ENCODE data around the gene ARL6IP6. TPM values are rescaled to one million over a fixed set of nuclear protein-coding genes. Genes with fewer than 3 reads are reported as not detected.
"Not testable (repeated sequence)": the region's sequence is repeated elsewhere in the genome, so short reads cannot be mapped to it uniquely, and the experiment has no call there.

ARL6IP6 gene
- total RNA-seq, 1 donor from 2014 or later = 5.5 TPM

DNA sequence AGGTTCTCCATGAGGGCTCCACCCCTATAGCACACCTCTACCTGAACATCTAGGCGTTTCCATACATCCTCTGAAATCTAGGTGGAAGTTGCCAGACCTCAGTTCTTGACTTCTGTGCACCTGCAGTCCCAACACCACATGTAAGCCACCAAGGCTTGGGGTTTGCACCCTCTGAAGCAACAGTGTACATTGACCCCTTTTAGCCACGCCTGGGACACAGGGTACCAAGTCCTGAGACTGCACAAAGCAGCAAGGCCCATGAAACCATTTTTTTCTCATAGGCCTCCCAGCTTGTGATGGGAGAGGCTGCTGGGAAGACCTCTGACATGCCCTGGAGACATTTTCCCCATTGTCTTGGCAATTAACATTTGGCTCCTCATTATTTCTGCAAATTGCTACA lies 20.0 kb downstream of the ARL6IP6 start:
- no peaks in the 10 kb centered on the region for H3K4me1 ChIP-seq
- peaks cover 16% of the 10 kb centered on the region for H3K36me3 ChIP-seq
- H3K27ac ChIP-seq (replicated peaks) = no peak overlapping the region
- no peak overlapping the region for H3K4me3 ChIP-seq
- no peaks in the 10 kb centered on the region for H3K9me3 ChIP-seq (replicated peaks)
- intact Hi-C loops (cut with micrococcal nuclease) = no loop called here
- H3K27me3 ChIP-seq (ENCODE audit: low read depth) = no peaks in the 10 kb centered on the region
- no peak for DNase-seq
- TF ChIP-seq, protein P1, sequence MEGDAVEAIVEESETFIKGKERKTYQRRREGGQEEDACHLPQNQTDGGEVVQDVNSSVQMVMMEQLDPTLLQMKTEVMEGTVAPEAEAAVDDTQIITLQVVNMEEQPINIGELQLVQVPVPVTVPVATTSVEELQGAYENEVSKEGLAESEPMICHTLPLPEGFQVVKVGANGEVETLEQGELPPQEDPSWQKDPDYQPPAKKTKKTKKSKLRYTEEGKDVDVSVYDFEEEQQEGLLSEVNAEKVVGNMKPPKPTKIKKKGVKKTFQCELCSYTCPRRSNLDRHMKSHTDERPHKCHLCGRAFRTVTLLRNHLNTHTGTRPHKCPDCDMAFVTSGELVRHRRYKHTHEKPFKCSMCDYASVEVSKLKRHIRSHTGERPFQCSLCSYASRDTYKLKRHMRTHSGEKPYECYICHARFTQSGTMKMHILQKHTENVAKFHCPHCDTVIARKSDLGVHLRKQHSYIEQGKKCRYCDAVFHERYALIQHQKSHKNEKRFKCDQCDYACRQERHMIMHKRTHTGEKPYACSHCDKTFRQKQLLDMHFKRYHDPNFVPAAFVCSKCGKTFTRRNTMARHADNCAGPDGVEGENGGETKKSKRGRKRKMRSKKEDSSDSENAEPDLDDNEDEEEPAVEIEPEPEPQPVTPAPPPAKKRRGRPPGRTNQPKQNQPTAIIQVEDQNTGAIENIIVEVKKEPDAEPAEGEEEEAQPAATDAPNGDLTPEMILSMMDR (IDR thresholded peaks at IDR 0.05; ENCODE audit: borderline replicate concordance) = no peak

DNA sequence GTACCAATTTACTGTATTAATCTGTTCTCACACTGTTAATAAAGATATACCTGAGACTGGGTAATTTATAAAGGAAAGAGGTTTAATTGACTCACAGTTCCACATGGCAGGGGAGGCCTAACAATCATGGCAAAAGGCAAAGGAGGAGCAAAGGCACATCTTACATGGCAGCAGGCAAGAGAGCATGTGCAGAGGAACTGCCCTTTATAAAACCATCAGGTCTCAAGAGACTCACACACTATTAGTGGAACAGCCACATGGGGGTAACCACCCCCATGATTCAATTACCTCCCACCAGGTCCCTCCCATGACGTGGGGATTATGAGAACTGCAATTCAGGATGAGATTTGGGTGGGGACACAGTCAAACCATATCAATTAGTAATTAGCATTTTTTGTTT lies 21.3 kb downstream of the ARL6IP6 start:
- H3K27me3 ChIP-seq (ENCODE audit: low read depth); intact Hi-C loops (cut with micrococcal nuclease); H3K27ac ChIP-seq (replicated peaks); H3K4me1 ChIP-seq; DNase-seq; H3K4me3 ChIP-seq; H3K9me3 ChIP-seq (replicated peaks): not testable (repeated sequence)
- H3K36me3 ChIP-seq = peaks cover 16% of the 10 kb centered on the region

DNA sequence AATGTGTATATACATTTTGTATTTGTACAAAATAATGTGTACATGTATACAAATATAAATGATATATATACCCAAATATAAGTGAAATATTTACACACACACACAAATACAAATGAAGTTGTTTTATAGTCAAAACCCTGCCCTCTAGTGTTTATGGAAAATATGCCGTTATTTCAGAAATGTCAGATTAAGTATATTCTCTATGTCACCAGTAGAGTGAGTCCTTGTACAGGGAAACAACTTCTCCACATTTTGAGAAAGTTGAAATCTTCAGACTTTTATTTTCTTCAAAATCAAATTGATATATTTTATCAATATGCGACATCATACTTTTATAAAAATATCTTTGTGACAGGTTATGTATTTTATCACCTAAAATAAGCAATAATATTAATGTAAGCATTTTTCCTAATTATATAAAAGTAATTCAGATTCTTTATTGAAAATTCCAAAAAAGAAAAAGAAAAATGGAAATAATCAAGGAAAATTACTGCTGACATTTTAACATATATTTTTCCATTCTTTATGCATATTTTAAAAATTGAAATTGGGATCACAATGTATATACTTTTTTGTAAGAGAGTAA lies 22.4 kb downstream of the ARL6IP6 start:
- no peak overlapping the region for H3K4me3 ChIP-seq
- H3K4me1 ChIP-seq = no peaks in the 10 kb centered on the region
- no peaks in the 10 kb centered on the region for H3K27me3 ChIP-seq (ENCODE audit: low read depth)
- peaks cover 16% of the 10 kb centered on the region for H3K36me3 ChIP-seq
- H3K9me3 ChIP-seq (replicated peaks) = no peaks in the 10 kb centered on the region
- TF ChIP-seq, protein P1 (IDR thresholded peaks at IDR 0.05; ENCODE audit: borderline replicate concordance) = peak; percentile 75
- no peak for DNase-seq
- no peak overlapping the region for H3K27ac ChIP-seq (replicated peaks)
- intact Hi-C loops (cut with micrococcal nuclease) = no loop called here

DNA sequence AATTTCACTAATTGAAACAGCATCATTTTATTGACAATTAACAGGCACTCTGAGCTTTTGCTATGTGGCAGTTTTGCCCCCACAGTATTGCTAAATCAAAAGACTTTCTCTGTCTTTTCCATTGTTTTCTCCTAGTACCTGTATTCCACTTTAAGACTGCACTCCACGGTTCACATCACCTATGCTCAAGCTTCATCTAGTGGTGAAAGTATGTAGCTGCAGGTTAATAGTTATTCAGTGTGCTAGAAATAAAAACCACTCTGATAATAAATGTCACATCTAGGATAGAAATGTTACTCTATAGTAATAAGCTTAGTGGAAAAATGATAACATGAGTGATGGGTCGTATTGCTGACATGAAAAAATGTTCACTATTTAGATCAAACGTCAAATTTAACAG lies 24.6 kb downstream of the ARL6IP6 start:
- intact Hi-C loops (cut with micrococcal nuclease) = no loop called here
- TF ChIP-seq, protein P1 (IDR thresholded peaks at IDR 0.05; ENCODE audit: borderline replicate concordance) = peak; percentile 56
- Histone ChIP-seq H3K4me1 (no peaks in the 10 kb centered on the region), H3K27me3 (ENCODE audit: low read depth) (no peaks in the 10 kb centered on the region), H3K27ac (replicated peaks) (no peak overlapping the region), H3K36me3 (peaks cover 10% of the 10 kb centered on the region), H3K4me3 (no peak overlapping the region), H3K9me3 (replicated peaks) (no peaks in the 10 kb centered on the region)
- no peak for DNase-seq

DNA sequence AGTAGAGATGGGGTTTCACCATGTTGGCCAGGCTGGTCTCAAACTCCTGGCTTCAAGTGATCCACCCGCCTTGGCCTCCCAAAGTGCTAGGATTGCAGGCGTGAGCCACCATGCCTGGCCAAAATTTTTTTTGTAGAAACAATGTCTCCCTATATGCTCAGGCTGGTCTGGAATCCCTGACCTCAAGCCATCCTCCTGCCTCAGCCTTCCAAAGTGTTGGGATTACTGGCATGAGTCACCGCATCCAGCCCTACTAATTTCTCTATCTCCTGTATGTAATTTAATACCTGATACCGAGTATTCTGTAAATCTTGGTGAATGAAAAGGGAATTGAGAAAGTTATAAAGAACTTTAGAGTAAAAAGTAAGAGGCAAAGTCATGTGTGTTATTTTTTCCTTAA lies 29.3 kb downstream of the ARL6IP6 start:
- DNase-seq; H3K9me3 ChIP-seq (replicated peaks); intact Hi-C loops (cut with micrococcal nuclease); H3K4me1 ChIP-seq; H3K27me3 ChIP-seq (ENCODE audit: low read depth); H3K4me3 ChIP-seq; H3K27ac ChIP-seq (replicated peaks): not testable (repeated sequence)
- peaks cover 21% of the 10 kb centered on the region for H3K36me3 ChIP-seq

DNA sequence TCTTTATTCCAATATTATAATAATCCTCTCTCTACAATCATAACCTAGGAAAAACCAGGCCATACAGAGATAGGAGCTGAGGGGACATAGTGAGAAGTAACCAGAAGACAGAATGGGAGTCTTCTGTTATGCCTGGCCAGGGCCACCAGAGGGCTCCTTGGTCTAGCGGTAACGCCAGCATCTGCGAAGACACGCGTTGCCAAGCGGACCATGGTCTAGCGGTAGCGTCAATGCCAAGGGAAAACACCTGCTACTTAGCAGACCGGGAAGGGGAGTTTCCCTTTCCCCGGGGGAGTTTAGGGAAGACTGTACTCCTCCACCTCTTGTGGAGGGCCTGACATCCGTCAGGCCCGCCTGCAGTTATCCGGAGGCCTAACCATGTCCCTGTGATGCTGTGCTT lies 36.6 kb downstream of the ARL6IP6 start:
- Histone ChIP-seq H3K4me3 (no peak overlapping the region), H3K36me3 (peaks cover 35% of the 10 kb centered on the region), H3K27me3 (ENCODE audit: low read depth) (no peaks in the 10 kb centered on the region), H3K27ac (replicated peaks) (no peak overlapping the region), H3K9me3 (replicated peaks) (no peaks in the 10 kb centered on the region), H3K4me1 (no peaks in the 10 kb centered on the region)
- intact Hi-C loops (cut with micrococcal nuclease) = no loop called here
- no peak for DNase-seq
- TF ChIP-seq, protein P1 (IDR thresholded peaks at IDR 0.05; ENCODE audit: borderline replicate concordance) = peak; percentile 31
